Liver (tissue), 3 donors: Measurements from ENCODE around the gene SERTAD2.

ENCODE experiments used
- ATF3 ChIP-seq: IDR thresholded peaks from 2 replicates; pipeline ENCODE4 v1.6.1; 2016; ENCODE audit warnings: antibody characterized with exemption
- CTCF ChIP-seq: fragments of 150-350 bp; IDR thresholded peaks from 2 replicates; pipeline ENCODE4 v1.5.1; 2017; ENCODE audit warnings: improper control_type of control experiment, low read depth, low read length; ENCODE audit not compliant: missing input control
- GABPA ChIP-seq, 2 donors: IDR thresholded peaks in 1 of 2; conservative IDR thresholded peaks in 1 of 2; 2 replicates each; pipeline ENCODE4 v1.6.1; 2016; ENCODE audit warnings: antibody characterized with exemption in 2 of 2, mild to moderate bottlenecking in 1 of 2, moderate library complexity in 1 of 2
- HNF4A ChIP-seq, 2 donors: conservative IDR thresholded peaks; 2 replicates each; pipeline ENCODE4 v1.6.1; 2016; ENCODE audit warnings: antibody characterized with exemption in 2 of 2, mild to moderate bottlenecking in 2 of 2
- HNF4G ChIP-seq: IDR thresholded peaks from 2 replicates; pipeline ENCODE4 v1.6.1; 2016; ENCODE audit warnings: antibody characterized with exemption
- MAX ChIP-seq: IDR thresholded peaks from 2 replicates; pipeline ENCODE4 v1.6.1; 2016; ENCODE audit warnings: antibody characterized with exemption
- donor health status: healthy.
- donor health status: healthy.

GRCh38 chr2:64593035-64593655, 60.6 kb downstream of the SERTAD2 start:
- TF ChIP-seq CTCF (no peak), MAX (no peak), HNF4G (no peak), HNF4A (conservative IDR thresholded peaks at IDR 0.05) (no peak), ATF3 (no peak), GABPA (IDR thresholded peaks at IDR 0.05 in 1 of 2, conservative IDR thresholded peaks at IDR 0.05 in 1 of 2) (no peak)
